OCI-LY1 (cell line): ENCODE measurements around the gene DOCK1.

ENCODE experiments used
- H2AFZ ChIP-seq: fragments of 200-600 bp; sonication (generic), shearing (Covaris generic); 2 replicates; pipeline ENCODE4 v1.6.0; 2014; ENCODE audit warnings: antibody characterized with exemption, mild to moderate bottlenecking, low read length
- H3F3A ChIP-seq: fragments of 200-600 bp; sonication (generic), shearing (Covaris generic); 2 replicates; pipeline ENCODE4 v1.6.0; 2014; ENCODE audit warnings: mild to moderate bottlenecking, antibody characterized with exemption, low read length, moderate library complexity; ENCODE audit not compliant: insufficient read depth
- H3K27ac ChIP-seq: fragments of 200-600 bp; sonication (generic); 2 replicates; pipeline ENCODE4 v1.5.1; 2014; ENCODE audit warnings: low read length, mixed run types, mild to moderate bottlenecking, low read depth; ENCODE audit not compliant: poor library complexity, severe bottlenecking
- H3K27me3 ChIP-seq: fragments of 200-600 bp; sonication (generic); 2 replicates; pipeline ENCODE4 v1.6.0; 2014; ENCODE audit warnings: antibody characterized with exemption, mild to moderate bottlenecking, low read length, moderate library complexity; ENCODE audit not compliant: insufficient read depth
- H3K36me3 ChIP-seq: fragments of 200-600 bp; sonication (generic); 2 replicates; pipeline ENCODE4 v1.6.1; 2014; ENCODE audit warnings: mild to moderate bottlenecking, antibody characterized with exemption, low read length, moderate library complexity, mixed read lengths; ENCODE audit not compliant: insufficient read depth
- H3K4me1 ChIP-seq: fragments of 200-600 bp; sonication (generic); 2 replicates; pipeline ENCODE4 v1.5.1; 2014; ENCODE audit warnings: mild to moderate bottlenecking, low read length, moderate library complexity; ENCODE audit not compliant: insufficient read depth, severe bottlenecking
- H3K4me2 ChIP-seq: fragments of 200-600 bp; sonication (generic), shearing (Covaris generic); 2 replicates; pipeline ENCODE4 v1.6.1; 2014; ENCODE audit warnings: low read length
- H3K4me3 ChIP-seq: fragments of 200-600 bp; sonication (generic); 2 replicates; pipeline ENCODE4 v1.5.1; 2014; ENCODE audit warnings: low read length, low read depth, mild to moderate bottlenecking, mixed read lengths; ENCODE audit not compliant: poor library complexity, severe bottlenecking
- H3K79me2 ChIP-seq: fragments of 200-600 bp; shearing (Covaris generic); 2 replicates; pipeline ENCODE4 v1.6.1; 2016; ENCODE audit warnings: mixed run types, low read length, mixed read lengths; ENCODE audit not compliant: insufficient read depth
- H3K9ac ChIP-seq: fragments of 200-600 bp; sonication (generic), shearing (Covaris generic); 2 replicates; pipeline ENCODE4 v1.6.1; 2014; ENCODE audit warnings: mild to moderate bottlenecking, low read length, mixed read lengths
- H3K9me2 ChIP-seq: fragments of 200-600 bp; sonication (generic), shearing (Covaris generic); 2 replicates; pipeline ENCODE4 v1.6.1; 2014; ENCODE audit warnings: low read depth, mild to moderate bottlenecking, low read length, mixed read lengths
- H3K9me3 ChIP-seq: fragments of 200-600 bp; shearing (Covaris generic); 2 replicates; pipeline ENCODE4 v1.6.1; 2014; ENCODE audit warnings: low read length, mixed read lengths
- H4K20me1 ChIP-seq: fragments of 200-600 bp; sonication (generic), shearing (Covaris generic); 2 replicates; pipeline ENCODE4 v1.6.0; 2016; ENCODE audit warnings: mild to moderate bottlenecking, low read length; ENCODE audit not compliant: insufficient read depth
- CTCF ChIP-seq: fragments of 200-600 bp; sonication (generic), shearing (Covaris generic); IDR thresholded peaks from 2 replicates; pipeline ENCODE4 v1.5.1; 2017; ENCODE audit warnings: mild to moderate bottlenecking, antibody characterized with exemption, low read length, moderate library complexity, mixed read lengths
- EZH2 ChIP-seq: fragments of 200-600 bp; sonication (generic), shearing (Covaris generic); IDR thresholded peaks from 2 replicates; pipeline ENCODE4 v1.8.0; 2017; ENCODE audit warnings: borderline replicate concordance, mixed run types, mild to moderate bottlenecking, antibody characterized with exemption, low read length, moderate library complexity, mixed read lengths

Gene DOCK1

GRCh38 chr10:127196282-127197153 is 291.3 kb downstream of the DOCK1 start, which contains the start of gene INSYN2A:
INSYN2A (minus strand) TSS chr10:127196591; CDS start chr10:127176395, 20,196 bp downstream.
- Histone ChIP-seq H3K9ac (no peak within 1 kb of the TSS), H4K20me1 (no peaks in the 10 kb centered on the region), H3K27me3 (no peaks in the 10 kb centered on the region), H3F3A (no peaks in the 10 kb centered on the region), H3K4me3 (no peak within 1 kb of the TSS), H3K9me2 (no peaks in the 10 kb centered on the region), H3K27ac (no peak within 1 kb of the TSS), H3K9me3 (no peaks in the 10 kb centered on the region), H2AFZ (no peak within 1 kb of the TSS), H3K4me1 (no peaks in the 10 kb centered on the region), H3K36me3 (no peaks in the 10 kb centered on the region), H3K79me2 (no peaks in the 10 kb centered on the region), H3K4me2 (no peak within 1 kb of the TSS)
- TF ChIP-seq EZH2 (no peak), CTCF (no peak)

GRCh38 chr10:127197154-127197432 is 291.9 kb downstream of the DOCK1 start:
- Histone ChIP-seq H3K36me3 (no peaks in the 10 kb centered on the region), H3K79me2 (no peaks in the 10 kb centered on the region), H3K27me3 (no peaks in the 10 kb centered on the region), H3K4me2 (no peak overlapping the region), H3K9ac (no peak overlapping the region), H3K9me2 (no peaks in the 10 kb centered on the region), H3K27ac (no peak overlapping the region), H4K20me1 (no peaks in the 10 kb centered on the region), H3F3A (no peaks in the 10 kb centered on the region), H3K9me3 (no peaks in the 10 kb centered on the region), H3K4me1 (no peaks in the 10 kb centered on the region), H3K4me3 (no peak overlapping the region), H2AFZ (no peak overlapping the region)
- no peak for TF ChIP-seq EZH2
- no peak for TF ChIP-seq CTCF

- no peaks in the 10 kb centered on the region for H3K79me2 ChIP-seq
- no peak overlapping the region for H2AFZ ChIP-seq
- H3K36me3 ChIP-seq = no peaks in the 10 kb centered on the region
- no peaks in the 10 kb centered on the region for H3K4me1 ChIP-seq
- no peaks in the 10 kb centered on the region for H3K9me2 ChIP-seq
- no peaks in the 10 kb centered on the region for H3F3A ChIP-seq
- no peaks in the 10 kb centered on the region for H4K20me1 ChIP-seq
- no peaks in the 10 kb centered on the region for H3K9me3 ChIP-seq
- no peak overlapping the region for H3K9ac ChIP-seq
- H3K4me3 ChIP-seq = no peak overlapping the region
- H3K27ac ChIP-seq = no peak overlapping the region
- TF ChIP-seq CTCF (no peak), EZH2 (no peak)
- H3K27me3 ChIP-seq = no peaks in the 10 kb centered on the region
- no peak overlapping the region for H3K4me2 ChIP-seq
Measured at GRCh38 chr10:127198307-127198706, 293.1 kb downstream of the DOCK1 start.
